Choroid plexus epithelial cell (primary cell): Measurements from ENCODE around the gene C2orf72.
"Not testable (repeated sequence)": the region's sequence is repeated elsewhere in the genome, so short reads cannot be mapped to it uniquely, and the experiment has no call there.

Source experiments
- DNase-seq: peaks from one replicate; pipeline ENCODE4 v3.0.0-alpha.2; 2010; ENCODE audit warnings: low read depth
- H3K4me3 ChIP-seq: 2 replicates; pipeline ENCODE4 v1.5.1; 2011; ENCODE audit warnings: low read depth, mild to moderate bottlenecking, control low read depth, low read length, moderate library complexity
- CTCF ChIP-seq: conservative IDR thresholded peaks from 2 replicates; pipeline ENCODE4 v1.5.1; 2011; ENCODE audit warnings: low read depth, mild to moderate bottlenecking, control low read depth, inconsistent platforms, low read length, moderate library complexity

Gene C2orf72

GRCh38 chr2:231059756-231060155, 22.4 kb downstream of the C2orf72 start:
- H3K4me3 ChIP-seq = no peak overlapping the region
- TF ChIP-seq CTCF = no peak
- peak; percentile 22 for DNase-seq

- TF ChIP-seq CTCF = no peak
- no peak overlapping the region for H3K4me3 ChIP-seq
- no peak for DNase-seq
Measured at GRCh38 chr2:231062776-231063175, 25.5 kb downstream of the C2orf72 start.

GRCh38 chr2:231063347-231063746, 26.0 kb downstream of the C2orf72 start:
- no peak for DNase-seq

GRCh38 chr2:231065966-231066365, 28.6 kb downstream of the C2orf72 start:
- no peak for DNase-seq
- no peak overlapping the region for H3K4me3 ChIP-seq
- TF ChIP-seq CTCF = no peak

More at GRCh38 chr2:231063347-231063746, 26.0 kb downstream of the C2orf72 start:
- H3K4me3 ChIP-seq = no peak overlapping the region
- TF ChIP-seq CTCF = no peak

GRCh38 chr2:231067531-231067930, 30.2 kb downstream of the C2orf72 start:
- not testable (repeated sequence) for H3K4me3 ChIP-seq, DNase-seq

GRCh38 chr2:231068525-231069222, 31.4 kb downstream of the C2orf72 start:
- H3K4me3 ChIP-seq = no peak overlapping the region
- peak; percentile 53 for DNase-seq
- no peak for TF ChIP-seq CTCF

- no peak for TF ChIP-seq CTCF
- peak; percentile 91 for DNase-seq
- H3K4me3 ChIP-seq = no peak overlapping the region
Measured at GRCh38 chr2:231069379-231070054, 32.2 kb downstream of the C2orf72 start.
